Measurements from ENCODE around the gene AP2A2.

Gene AP2A2

DNA sequence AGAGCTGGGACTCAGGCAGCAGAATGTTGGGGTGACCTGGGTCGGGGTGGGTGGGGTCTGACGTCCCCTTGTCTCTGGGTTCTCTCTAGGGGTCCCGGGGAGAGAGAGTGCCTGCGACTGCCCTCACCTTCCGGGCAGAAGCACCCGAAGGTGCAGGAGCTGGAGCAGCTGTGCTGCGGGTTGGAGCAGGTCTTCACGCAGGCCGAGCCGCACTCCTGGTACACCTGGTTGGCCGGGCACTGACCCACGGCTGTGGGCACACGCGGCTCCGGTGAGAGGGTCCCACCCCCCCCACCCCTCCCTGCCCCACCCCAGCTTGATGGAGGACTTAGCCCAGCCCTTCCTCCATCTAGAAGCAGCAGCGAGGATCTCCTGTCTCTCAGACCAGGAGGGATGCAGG, 104.4 kb downstream of the AP2A2 start:
- DNase-seq (ENCODE audit: low read depth), result no peak

DNA sequence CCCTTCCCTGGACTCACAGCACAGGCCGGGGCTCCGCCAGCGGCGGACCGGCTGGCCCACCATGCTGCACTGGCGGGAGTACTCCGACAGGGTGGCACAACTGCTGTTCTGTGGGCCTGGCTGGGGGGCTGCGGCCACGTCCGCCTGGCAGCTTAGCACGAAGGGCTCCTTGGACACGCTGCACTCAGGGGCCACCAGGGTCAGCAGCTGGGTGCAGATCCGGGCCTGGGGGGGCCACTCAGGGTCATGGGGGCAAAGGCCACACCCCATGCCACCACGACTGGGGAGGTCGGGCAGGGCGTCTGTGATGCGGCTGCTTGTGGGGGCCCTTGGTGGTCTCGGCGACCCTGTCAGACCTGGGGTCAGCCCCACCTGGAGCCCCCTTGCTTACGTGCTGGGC, 104.9 kb downstream of the AP2A2 start:
- no peak for DNase-seq (ENCODE audit: low read depth)

DNA sequence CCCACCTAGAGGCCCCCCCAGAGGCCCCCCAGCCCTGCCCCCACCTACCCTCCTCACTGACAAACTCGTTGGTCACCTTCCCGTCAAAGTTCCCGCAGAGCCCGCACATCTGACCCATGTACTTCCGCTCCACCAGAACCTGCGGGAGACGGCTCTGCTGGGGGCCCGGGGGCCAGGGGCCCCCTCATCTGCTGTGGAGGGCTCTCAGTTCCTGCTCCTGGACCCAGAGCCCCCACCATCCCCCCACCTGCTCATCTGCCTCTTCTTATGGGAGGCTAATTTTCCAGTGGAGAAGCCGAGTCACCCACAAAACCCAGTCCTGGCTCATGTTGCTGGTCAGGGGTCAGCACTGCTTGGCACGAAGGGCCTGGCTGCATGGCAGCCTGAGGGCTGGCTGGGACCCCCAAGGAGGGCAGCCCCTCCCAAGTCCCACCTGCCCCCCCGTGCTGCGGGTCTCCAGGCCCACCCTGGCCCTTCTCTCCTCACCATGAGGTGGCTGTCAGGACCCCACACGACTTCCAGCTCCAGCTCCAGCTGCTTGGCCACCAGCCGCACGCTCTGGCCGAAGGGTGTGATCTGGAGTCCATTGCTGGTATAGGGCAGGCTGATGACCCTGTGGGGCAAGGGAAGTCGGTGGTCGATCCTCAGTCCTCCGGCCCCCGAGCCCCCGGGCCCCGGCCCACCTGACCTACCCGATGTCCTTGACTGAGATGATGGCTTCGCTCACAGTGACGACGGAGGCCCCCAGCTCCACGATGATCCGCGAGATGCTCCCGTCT, 105.6 kb downstream of the AP2A2 start:
- no peak for DNase-seq (ENCODE audit: low read depth)

DNA sequence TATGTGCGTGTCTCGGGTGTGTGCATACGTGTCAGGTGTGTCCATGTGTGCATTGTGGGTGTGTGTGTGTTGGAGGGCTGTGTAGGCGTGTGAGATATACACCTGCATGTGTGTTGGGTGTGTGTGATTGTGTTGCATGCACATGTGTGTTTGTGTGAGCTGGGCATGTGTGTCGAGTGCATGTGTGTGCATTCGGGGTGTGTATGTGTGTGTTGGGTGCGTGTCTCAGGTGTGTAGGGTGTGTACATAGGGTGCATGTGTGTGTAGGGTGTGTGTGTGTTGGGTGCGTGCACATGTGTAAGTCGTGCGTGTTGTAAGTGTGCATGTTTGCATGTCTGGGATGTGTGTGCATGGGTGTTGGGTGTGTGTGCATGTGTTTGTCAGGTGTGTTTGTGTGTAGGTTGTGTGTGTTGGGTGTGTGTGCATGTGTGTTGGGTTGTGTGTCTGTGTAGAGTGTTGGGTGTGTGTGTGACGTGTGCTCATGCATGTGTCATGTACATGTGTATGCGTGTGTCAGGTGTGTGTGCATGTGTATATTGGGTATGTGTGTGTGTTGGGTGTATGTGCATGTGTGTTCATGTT, 106.7 kb downstream of the AP2A2 start:
- no peak for DNase-seq (ENCODE audit: low read depth)

DNA sequence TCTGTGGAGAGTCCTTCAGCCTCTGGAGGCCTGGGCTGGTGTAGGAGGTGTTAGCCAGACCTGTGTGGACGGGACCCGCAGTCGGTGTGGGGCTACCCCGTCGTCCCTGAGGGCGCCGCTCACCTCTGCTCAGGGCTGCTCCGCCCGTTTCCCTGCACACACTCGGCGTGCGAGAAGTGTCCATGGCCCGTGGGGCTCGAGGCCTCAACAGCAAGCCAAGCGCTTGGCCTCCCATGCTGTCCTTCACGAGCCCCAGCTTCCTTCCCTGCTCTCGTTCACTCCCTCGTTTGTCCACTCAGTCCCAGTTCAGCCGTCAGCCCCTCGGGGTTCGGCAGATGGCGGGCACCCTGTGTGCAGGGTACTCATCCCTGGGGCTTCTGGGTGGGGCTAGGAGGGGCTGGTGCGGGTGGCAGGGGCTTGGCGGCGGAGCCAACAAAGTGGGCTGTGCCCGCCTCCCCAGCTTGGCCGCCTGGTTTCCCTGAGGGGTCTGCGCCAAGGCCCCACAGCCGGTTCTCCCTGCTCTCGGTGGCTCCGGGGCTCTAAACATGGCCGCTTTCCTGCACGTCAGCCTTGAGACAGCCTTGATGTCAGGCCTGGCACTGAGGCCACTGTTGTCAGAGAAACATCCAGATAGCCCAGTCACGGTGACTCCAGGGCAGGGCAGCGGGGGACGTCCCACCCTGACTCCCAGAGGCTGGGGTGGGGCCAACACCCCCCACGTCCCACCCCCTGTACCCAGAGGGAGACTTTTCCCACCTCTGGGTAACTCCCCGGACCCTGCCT, 107.5 kb downstream of the AP2A2 start:
- DNase-seq (ENCODE audit: low read depth), result no peak

DNA sequence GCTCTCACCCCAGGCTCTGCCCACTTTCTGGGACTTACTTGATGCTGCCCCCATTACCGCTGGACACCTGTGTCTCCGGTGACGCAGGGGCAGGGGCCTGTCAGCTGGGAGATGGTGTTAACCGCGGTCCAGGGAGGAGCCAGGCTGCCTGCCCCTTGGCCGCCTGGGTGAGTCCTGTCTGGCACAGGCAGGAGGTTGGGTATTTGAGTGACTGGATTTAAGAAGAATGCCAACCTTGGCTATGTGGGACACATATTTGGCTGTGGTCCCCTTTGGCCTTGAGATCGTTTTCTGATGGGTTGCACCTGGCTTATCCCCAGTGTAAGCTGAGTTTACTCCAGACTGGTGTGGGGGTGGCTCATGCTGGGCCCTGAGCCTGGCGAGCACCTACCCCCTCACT, 108.3 kb downstream of the AP2A2 start:
- no peak for DNase-seq (ENCODE audit: low read depth)

DNA sequence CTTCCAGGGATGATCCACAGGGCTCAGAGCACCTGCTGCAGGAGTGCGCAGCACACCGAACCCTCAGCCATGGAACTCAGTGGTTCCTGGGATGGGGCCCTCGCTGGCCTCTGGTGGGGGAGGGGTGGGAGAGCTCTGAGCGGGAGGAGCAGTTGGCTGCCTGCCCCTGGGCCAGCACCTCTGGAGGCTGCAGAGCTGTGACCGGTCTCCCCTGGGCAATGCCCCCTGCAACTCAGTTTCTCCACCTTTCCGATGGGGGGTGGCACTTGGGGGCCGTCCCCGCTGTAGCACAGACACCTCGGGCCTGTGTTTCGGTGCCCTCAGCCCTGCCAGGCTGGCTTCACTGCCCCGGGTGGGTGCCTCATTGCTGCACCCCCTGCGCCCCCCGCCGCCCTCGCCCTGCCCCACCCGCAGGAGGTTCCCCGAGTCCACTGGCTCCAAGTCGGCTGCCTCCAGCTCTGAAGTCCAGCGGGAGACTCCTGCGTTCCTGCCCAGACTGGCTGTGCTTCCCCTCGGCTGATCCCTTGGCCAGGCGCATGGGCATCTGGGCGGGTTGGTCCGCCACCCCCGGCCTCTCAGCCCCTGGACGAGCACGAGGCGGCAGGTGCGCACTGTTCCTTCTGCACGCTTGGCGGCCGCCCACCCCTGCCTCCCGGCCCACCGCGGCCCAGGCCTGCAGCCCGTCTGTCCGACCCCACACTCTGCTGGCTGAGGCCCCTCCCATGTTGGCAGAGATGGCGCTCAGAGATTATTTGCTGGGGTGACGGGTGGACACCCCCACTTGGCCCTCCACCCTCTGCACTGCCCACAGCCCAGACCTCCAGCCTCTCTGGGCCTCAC, 109.0 kb downstream of the AP2A2 start:
- no peak for DNase-seq (ENCODE audit: low read depth)

DNA sequence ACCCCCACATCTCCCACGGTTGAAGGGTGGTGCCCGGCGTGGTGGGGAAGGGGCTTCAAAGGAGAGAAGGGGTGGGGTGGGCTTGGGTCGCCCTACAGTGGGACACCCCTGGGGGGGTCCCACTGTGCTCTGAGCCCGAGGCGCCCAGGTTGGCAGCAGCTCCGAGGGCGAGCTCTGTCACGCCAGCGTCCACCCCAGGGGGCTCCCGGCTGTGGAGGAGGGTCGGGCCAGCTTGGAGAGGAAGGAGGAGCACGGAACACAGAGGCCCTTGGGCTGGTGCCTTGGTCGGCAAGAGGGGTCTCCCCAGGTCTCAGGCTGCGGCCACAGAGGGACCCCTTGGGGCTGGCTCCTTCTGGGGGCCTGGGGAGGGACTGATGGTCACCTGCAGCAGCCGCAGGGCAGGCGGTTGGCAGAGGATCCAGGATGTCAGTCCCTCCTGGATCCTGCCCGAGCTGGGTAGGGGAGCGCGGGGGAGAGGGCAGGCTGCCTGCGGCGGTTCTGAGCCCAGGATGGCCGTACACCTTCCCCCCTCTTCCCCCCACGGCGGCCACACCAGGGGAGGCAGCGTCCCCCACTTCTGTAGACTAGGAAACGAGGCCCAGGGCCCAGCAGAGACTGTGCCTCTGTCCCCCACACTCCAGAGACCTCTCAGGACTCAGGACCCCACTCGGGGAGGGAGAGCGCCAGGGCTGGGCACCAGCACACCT, 110.1 kb downstream of the AP2A2 start:
- DNase-seq (ENCODE audit: low read depth), result no peak

DNA sequence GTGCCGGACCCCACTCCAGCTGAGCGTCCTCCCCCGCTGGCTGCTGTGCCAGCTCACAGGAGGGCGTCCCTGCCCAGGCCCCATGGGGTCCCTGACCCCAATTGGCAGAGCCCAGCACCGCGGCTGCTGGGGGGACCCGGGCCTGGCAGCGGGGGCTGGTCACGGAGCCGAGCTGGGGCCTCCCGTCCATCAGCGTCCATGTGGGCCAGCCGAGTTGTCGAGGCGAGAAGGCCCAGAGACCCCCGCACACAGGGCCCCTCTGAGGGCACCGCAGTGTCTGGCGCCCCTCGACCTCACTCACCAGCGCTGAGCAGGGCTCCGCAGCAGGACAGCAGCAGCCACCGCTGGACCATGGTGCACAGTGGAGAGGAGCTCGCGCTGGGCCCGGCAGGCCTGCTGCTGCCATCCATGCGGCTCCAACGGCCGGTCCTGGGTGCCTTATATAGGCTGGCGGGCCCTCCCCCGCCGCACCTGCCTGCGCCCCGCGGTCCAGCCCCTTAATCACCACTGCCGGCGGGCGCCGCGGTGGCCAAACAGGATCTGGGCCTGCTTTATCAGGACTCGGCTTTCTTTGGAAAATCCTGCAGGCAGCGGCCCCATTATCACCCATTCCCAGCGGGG, 110.7 kb downstream of the AP2A2 start, which contains the start of gene MUC6:
TSS of gene MUC6 (minus strand) at position 416 of the 621 bp plus-strand sequence. CDS start at position 353, 63 bp downstream.
- no peak for DNase-seq (ENCODE audit: low read depth)

DNA sequence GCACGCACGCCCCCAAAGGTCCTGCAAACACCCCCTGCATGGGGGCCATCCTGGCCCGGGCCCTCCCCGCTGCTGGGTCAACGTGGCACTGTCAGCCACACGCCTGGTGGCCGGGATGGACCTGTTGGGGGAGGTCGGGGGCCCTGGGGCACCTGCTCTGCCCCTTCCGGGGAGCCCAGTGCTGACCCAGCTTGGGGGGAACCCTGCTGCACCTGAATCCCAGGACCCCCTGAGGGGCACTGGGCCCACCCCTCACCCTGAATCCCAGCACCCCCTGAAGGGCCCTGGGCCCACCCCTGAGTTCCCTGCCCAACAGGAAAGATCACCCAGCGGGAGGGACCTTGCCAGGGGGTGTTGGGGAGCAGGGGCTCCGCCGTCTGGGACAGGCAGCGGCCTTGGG, 111.3 kb downstream of the AP2A2 start:
- DNase-seq (ENCODE audit: low read depth), result no peak

DNA sequence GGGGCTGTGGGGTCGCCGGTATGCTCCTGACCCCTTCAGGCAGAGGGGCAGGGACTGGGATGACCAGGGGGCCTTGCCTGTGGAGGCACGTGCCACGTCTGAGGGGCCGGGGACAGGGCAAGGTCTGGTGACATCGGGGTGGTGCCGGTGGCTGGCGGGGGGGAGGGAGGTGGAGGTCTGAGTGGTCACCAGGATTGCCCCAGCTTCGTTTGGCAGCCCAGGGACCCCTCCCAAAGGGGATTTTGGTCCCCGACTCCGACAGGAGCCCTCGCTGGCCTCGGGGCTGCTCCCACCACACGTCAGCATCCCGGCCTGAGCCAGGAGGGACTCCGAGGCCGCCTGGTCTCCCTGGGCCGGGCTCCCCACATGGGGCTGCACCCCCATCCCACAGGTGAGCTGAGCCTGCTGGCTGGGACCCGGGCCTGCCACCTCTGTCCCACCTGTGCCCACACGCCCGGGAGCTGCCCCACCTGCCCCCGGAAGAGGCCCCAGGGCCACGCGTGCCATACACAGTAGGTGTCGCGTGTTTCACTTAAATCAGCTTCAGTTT, 111.9 kb downstream of the AP2A2 start:
- no peak for DNase-seq (ENCODE audit: low read depth)

DNA sequence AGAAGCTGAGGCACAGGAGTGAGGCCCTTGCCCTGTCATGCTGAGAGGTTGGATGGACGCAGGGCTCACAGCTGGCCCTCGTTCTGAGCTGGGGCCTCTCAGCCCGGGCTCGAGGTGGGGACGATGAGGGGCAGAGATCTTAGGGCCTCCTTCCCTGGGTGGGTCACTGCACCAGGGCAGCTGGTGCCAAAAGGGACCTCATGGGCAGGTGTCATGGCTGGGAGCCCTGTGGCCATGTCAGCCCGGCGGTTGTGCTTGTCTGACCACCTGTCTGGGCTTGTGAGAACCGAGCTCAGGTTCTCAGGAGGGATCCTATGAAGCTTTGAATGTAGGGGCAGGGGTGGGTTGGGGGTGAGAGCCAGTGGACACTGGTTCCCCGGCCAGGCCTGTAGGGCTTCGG, 112.7 kb downstream of the AP2A2 start:
- DNase-seq (ENCODE audit: low read depth), result no peak

DNA sequence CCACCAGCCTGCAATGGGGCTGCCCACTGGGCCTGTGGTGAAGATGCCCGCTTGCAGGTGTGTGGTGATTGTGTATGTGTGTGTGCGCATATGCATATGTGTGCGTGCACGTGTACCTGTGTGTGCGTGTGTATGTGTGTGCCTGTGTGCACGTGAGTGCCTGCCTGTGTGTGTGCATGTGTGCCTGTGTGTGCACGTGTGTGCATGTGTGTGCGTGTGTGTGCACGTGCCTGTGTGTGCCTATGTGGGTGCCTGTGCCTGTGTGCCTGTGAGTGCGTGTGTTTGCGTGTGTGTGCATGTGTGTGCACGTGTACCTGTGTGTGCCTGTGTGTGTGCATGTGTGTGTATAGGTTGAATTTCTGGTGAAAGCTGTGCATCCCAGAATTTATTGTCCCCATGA, 113.3 kb downstream of the AP2A2 start:
- DNase-seq (ENCODE audit: low read depth), result no peak

DNA sequence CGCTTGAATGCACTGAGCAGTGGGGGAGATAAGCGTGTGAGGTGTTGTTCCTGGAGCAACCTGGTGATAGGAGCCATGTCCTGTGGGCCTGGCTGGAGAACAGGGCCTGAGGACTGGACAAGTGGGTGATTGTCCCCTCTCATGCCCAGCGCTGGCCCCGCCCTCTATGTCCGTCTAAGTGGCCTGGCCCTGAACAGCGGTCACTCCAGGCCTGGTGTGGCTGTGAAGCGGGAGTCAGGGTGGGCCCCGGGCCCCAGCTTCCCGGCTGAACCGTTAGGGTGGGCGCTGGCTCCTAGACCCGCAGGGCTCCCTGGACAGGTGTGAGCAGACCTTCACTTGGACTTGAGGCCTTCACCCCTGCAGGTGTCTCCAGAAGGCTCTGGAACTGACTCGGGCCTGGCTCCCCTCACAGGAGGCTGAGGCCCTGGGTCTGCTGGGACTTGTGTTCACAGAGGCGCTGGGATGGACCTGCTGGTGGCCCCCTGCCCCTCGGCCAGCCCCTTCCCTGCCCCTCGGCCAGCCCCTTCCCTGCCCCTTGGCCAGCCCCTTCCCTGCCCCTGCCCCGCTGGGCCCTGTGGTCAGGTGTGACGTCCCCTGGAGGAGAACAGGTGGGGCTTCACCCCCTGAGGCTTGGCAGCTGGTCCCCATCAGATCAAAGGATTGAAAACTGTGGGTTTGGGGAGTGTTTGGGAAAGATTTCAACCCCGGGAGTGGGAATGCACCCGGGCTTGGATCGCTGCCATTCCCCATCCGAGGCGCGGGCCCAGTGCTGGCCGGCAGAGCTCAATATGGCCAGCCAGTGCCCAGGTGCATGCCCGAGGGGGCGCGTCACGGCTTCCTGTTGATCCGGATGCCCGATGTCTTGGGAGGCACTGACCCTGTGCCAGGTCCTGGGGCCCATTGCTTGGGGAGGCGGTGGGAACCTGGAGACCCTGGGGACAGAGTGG, 114.1 kb downstream of the AP2A2 start:
- no peak for DNase-seq (ENCODE audit: low read depth)

DNA sequence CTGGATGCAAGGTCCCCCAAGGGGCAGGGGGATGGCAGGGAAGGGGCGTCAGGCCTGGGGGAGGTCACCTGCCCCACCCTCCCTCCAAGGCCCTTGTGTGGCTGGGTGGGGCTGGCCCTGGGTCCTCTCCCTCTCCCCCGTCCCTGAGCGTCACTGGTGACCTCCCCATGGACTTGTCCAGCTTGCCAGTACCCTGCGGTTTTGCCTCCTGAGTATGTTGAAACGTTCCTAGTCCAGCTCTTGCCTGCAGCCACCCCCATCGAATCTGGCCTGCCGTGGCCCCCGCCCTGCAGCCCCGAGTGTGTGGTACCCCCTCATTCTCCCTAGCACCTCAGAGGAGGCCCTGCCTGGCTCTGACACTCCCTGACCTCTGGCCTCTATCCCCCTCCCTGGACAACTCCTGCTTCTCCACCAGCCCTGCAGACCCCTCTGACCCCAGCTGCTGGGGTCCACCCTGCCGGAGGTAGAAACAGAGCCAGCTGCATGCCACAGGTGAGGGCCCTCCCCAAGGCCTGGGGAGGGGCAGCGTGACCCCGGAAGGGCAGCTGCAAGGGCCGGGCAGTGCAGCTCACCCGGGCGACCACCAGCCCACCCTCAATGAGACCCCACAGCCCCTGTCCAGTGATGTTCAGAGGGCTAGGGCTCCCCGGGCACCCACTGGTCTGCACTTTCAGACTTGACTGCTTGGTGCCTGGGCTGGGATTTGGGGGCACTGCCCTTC, 114.9 kb downstream of the AP2A2 start:
- peak; percentile 41 for DNase-seq (ENCODE audit: low read depth)

DNA sequence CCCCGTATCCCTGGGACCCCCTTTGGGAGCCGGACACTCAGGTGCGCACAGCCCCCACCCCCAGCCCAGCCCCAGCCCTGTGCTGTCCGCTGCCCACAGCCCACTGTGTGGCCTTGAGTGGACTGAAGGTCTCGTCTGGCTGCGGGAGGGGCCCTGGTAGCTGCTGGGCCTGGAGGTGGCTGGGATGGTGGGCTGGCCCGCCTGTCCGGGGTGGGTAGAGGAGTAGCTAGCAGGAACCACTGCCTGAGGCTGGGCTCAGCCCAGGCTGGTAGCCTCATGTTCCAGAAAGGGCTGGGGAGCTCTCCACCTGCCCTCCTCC, 115.4 kb downstream of the AP2A2 start:
- no peak for DNase-seq (ENCODE audit: low read depth)

DNA sequence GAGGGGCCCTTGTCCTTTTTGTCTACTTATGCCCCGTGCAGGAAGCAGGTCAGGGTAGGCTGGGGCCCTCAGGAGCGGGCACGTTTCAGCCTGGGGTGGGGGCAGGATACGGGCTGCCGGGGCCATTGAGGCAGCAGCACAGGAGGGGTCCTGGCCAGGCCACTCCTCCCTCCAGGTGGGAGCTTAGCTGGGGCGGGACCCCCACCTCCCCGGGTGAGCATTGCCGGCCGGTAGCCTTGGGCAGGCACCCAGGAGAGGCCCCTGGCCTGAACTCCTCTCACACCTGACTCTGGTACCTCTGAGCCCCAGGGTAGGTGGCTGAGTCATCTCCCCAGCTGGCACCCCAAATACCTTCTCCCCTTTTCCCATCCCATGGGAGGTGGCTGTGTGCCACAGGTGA, 115.8 kb downstream of the AP2A2 start:
- no peak for DNase-seq (ENCODE audit: low read depth)

DNA sequence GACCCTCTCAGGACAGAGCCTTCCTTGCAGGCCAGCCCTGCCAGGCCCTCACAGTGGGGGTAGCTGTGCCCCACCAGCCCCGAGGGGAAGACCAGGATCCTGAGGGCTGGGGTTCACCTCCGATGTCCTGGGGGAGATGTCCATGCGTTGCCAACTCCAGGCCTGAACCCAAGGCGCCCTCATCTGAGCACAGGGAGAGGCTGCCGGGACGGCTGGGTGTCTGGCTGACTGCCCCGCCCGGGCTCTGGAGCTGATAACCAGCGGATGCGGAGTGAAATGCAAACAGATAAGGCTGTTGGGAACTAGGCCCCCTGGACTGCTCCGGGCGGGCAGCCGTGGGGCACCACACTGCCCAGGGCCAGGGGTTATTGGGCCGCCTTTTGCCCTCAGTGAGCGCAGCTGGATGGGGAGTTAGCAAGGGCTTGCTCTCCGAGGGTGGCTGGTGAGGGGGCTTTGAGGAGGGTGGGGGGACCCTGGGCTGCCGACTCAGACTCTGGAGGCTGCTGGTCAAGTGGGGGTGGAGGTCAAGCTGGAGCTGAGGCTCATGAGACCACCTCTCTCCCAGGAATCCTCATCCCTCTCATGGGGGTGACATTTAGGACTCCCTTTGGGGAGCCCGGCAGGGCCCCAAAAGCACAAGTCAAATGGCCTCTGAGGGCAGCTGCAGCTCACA, 116.4 kb downstream of the AP2A2 start:
- DNase-seq (ENCODE audit: low read depth), result no peak
